GM21723 (cell line): ENCODE data around the gene PTPRN2.
A peak's percentile ranks its signal among the peaks of the same experiment; 100 is the strongest.
"Not testable (repeated sequence)": the region's sequence is repeated elsewhere in the genome, so short reads cannot be mapped to it uniquely, and the experiment has no call there.

Experiments used
- ATAC-seq: cut with Tn5 transposase; IDR thresholded peaks from one replicate; pipeline ENCODE4 v1.9.1; 2021; ENCODE audit warnings: mild to moderate bottlenecking, moderate library complexity; ENCODE audit not compliant: unreplicated experiment

Gene PTPRN2

DNA sequence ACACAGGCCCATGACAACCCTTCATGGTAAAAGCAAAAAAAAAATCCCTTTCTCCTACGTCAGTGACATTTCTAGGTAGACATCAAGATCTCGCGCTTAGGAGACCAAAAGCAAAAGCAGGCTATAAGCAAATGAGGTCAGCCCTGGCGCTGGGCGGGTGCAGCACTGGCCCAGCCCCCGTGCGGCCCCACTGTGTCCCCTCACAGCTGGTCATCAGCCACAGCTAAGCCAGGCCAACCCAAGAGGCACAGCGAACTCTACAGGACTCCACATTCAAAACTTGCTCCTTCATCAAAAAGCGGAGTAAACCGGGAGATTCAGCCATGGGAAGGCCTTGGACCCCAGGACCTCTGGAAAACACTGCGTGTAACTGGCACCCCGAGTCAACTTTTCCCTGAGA lies 113.7 kb downstream of the PTPRN2 start:
- ATAC-seq: no peak

GRCh38 chr7:158473221-158473620 lies 114.4 kb downstream of the PTPRN2 start:
- ATAC-seq: peak; percentile 61

DNA sequence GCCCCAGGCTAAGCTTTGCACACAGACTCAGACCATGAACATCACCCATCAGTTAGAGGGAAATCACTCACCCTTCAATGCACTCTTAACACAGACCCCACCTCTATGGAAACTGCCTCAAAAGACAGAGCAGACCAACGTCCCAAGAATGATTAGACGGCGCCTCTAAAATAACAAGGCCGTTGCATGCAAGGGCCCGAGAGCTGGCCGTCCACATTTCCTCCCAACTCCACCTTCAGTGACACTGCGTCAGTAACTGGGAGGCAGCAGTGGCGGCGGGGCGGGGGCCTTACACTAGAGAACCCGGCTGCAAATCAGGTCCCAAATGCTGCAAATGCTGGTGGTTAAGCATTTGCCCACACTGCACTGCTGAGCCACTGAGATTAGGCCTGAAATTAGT lies 115.0 kb downstream of the PTPRN2 start:
- ATAC-seq: no peak

DNA sequence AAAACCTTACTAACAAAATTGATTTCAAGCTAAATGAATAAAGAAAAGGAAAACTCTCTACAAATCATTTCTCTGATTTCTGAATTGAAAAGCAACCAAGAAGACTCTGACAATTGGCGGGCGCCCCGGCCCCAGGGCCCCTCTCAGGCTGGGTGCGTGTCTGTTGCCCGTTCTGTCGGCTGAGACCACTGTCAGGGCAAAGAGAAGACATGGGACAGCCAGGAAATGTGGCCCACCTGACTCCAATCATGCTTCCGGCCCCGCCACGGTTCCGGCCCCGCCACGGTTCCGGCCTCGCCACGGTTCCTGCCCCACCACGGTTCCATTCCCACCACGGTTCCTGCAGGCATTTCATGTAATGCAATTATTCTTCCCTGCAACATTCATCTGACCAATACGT lies 115.9 kb downstream of the PTPRN2 start:
- ATAC-seq: no peak

DNA sequence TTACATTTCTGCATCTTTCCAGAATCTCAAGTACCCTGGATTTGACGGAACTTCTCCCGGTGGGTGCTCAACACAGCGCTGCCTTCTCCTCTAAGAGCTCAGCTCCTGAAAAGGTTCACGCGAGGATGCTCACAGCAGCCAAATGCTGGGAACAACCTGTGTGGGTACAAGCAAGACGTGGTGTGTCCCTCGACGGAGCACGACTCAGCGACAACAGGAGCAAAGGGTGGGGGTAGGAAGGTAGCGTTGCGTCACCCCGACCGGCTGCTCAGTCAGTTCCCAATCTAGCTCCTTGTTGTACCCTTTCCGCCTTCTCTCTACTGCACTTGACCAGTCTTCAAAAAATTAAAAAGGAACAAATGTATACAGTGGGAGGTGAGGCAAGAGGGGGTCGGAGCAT lies 117.3 kb downstream of the PTPRN2 start:
- ATAC-seq: no peak

DNA sequence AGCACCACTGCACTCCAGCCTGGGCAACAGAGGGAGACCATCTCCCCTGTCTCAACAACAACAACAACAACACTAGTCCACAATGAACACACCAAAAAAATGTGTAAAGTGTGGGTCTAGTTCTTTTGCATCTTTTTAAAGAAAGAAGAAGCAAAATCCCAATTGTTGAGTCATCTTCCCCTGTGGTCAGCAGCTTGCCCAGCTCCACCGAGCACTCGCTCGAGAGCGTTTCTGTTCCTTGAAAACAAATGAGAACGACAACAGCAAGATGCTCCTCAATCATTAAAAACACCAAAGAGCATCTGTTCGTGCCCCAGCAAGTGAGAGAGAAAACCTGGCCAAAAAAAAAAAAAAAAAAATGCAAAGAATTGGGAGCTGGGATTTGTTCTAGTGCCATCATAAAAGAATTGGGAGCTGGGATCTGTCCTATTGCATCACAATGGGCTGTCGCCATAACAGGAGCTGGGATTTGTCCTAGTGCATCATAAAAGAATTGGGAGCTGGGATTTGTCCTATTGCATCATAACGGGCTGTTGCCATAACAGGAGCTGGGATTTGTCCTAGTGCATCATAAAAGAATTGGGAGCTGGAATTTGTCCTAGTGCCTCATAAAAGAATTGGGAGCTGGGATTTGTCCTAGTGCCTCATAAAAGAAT lies 118.1 kb downstream of the PTPRN2 start:
- ATAC-seq: no peak

- no peak for ATAC-seq
Measured at GRCh38 chr7:158468700-158469296, 118.8 kb downstream of the PTPRN2 start.

- no peak for ATAC-seq
Measured at GRCh38 chr7:158468181-158468580, 119.4 kb downstream of the PTPRN2 start.

GRCh38 chr7:158467562-158467961 lies 120.1 kb downstream of the PTPRN2 start:
- ATAC-seq: no peak

DNA sequence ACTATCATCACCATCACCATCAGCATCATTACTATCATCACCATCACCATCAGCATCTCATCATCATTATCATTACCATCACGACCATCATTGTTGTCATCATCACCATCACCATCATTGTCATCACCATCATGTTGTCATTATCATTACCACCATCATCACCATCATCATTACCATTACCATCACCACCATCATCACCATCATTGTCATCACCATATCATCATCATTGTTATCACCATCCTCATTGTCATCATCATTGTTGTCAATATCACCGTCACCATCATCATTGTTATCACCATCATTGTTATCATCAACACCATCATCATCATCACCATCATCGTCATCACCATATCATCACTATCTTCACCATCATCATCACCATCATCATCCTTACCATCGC lies 124.3 kb downstream of the PTPRN2 start:
- no peak for ATAC-seq

DNA sequence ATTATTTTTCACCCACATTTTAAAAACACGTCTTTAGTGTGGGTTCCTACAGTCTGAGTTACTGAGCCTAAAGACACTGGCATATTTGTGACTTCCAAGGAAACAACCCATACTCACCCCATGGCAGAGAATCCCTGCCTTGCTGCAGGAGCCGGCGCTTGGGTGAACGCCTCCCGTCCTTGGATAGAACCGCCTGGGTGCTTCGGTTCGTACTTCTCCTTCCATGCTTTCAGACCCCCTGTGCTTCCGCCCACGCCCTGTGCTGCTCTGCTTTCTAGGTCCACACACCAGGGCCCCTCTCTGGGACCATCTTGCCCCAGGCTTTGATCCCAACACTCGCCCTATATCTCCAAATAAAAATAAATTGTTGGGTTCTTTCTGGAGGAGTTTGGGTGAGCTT lies 125.8 kb downstream of the PTPRN2 start:
- ATAC-seq: no peak

- no peak for ATAC-seq
Measured at GRCh38 chr7:158460665-158461064, 127.0 kb downstream of the PTPRN2 start.

DNA sequence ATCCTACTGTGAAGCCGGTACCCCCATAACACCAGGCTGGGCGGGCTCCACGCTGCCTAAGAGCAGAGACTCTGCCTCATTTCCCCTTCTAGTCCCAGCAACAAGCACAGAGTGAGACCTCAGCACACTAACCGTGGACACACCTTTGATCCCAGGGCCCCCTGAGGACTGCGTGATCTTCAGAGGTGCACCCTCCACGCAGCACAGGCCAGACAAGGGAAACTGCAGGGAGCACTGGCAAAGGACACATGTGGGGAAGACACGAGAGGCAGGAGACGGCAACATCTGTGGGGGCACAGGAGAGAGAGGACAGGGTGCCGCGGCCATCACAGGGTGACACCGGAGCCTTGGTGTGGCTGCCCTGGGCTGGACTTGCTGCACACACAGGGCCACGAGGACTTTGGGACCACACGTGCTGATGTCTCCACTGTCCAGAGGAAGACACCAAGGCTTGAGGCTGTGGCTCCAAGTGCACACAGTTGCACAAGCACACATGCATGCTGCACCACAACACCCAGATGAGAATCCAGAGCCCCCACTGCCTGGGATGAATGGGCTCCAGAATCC lies 128.8 kb downstream of the PTPRN2 start:
- no peak for ATAC-seq

DNA sequence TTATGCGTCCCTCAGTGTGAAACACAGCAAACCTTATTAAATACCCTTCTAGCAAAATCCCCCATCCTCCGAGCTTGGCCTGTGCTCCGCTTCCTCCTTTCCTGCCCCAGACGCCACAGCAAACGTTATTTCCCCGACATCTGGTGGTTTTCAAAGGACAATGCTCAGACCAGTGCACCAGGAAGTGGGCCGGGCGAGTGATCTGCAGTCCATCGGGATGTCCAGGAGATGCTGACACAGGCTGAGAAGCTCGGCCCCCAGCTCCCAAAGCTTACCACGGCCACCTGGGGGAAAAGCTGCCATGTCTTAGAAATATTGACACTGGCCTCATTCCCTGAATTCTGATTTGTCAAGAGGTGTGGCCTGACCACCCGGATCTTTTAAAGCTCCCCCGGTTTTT lies 129.5 kb downstream of the PTPRN2 start:
- ATAC-seq: no peak

GRCh38 chr7:158457586-158457985 lies 130.0 kb downstream of the PTPRN2 start:
- not testable (repeated sequence) for ATAC-seq

DNA sequence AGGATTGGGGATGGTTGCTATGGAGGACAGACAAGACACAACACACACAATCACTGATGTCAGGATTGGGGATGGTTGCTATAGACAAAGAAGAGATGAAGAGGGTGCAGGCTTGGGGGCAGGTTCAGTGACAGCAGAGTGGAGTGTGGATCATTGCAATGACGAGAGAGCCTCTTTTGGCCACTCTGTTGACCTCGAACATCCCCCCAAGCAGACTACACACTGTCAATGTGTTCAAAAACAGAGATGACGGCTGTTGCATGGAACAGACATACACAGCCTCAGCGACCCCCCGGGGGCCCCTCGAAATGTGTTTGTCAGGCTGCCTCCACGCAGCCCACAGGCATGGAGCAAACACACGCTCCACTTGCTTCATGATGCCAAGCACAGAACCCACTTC lies 133.0 kb downstream of the PTPRN2 start:
- no peak for ATAC-seq

GRCh38 chr7:158453663-158454062 lies 134.0 kb downstream of the PTPRN2 start:
- no peak for ATAC-seq

DNA sequence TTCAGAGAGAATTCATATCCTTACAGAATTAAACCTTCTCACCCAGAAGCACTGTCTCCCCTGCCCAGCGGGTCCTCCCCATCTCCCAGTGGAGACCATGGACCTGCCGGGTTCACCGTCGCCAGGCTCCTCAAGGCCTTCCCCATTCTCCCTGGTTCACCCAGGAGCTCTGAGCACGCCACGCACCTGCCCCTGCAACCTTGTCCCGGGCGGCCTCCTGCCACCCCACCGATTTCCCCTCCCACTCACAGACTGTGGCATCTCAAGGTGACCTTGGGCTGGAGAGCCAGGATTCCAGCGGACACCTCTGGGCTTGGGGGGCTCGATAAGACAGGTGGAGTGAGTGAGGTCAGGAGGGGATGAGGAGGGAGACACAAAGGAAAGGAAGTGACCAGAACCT lies 135.3 kb downstream of the PTPRN2 start:
- no peak for ATAC-seq

DNA sequence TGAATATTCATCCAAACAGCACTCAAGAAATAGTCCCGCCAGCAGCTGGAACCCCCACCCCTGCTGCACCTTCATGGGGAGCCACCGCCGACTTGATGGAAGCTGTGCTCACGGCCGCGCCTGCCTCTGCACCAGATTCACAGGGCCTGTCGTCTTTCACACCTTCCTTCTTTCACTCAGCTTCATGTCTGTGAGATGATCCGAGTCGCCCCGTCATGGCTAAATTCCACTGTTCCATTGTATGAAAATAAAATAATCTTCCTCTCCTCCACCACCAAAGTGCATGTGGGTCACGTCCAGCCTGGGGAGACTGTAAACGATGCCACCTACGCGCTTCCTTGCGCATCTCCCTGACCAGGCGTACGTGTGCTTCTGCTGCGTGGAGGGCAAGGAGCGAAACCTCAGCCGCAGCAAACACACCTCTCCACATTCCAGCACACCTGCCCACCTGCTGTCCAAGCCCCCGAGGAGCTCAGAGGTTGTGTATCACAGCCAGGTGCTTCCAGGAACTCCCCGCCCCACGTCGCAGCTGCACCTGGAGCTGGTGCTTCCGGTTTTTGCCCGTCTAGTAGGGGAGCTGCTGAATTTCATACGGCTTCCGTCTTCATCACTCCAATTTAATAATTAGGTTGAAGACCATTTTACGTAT lies 137.0 kb downstream of the PTPRN2 start:
- ATAC-seq: no peak

DNA sequence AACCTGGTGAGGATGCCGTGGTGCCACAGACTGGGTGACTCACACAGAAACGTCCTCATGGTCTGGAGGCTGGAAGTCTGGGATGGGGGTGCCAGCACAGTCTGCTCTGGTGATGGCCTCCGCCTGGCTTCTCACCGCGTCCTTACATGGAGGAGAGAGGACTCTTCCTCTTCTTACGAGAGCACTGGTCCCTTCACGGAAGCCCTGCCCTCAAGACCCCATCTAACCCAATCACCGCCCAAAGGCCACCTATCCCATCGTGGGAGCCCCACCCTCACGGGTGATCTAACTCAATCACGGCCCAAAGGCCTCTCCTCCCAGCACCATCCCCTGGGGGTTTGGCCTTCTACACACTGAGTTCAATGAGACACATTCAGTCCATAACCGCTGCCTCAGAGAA lies 137.7 kb downstream of the PTPRN2 start:
- no peak for ATAC-seq

GRCh38 chr7:158449266-158449665 lies 138.4 kb downstream of the PTPRN2 start:
- no peak for ATAC-seq

GRCh38 chr7:158448430-158449100 lies 139.1 kb downstream of the PTPRN2 start:
- no peak for ATAC-seq
